Fibroblast of mammary gland (primary cell): ENCODE measurements around the gene MIEF2.

Experiments used
- DNase-seq: peaks from one replicate; pipeline ENCODE4 v3.0.0-alpha.2; 2010; ENCODE audit warnings: low read depth
- H3K4me3 ChIP-seq: 2 replicates; pipeline ENCODE4 v1.5.1; 2011; ENCODE audit warnings: low read depth, mild to moderate bottlenecking, low read length, moderate library complexity; ENCODE audit not compliant: control insufficient read depth
- CTCF ChIP-seq: conservative IDR thresholded peaks from 2 replicates; pipeline ENCODE4 v1.5.1; 2011; ENCODE audit warnings: low read depth, low read length, inconsistent platforms; ENCODE audit not compliant: control insufficient read depth, insufficient read depth

Gene MIEF2

GRCh38 chr17:18224387-18225120 lies 35.9 kb upstream of the MIEF2 start:
- TF ChIP-seq CTCF = no peak
- peak; percentile 60 for DNase-seq
- H3K4me3 ChIP-seq = peak overlapping the region; percentile 42

- peak within 1 kb of the TSS; percentile 73 for H3K4me3 ChIP-seq
- peak; percentile 92 for DNase-seq
- TF ChIP-seq CTCF = no peak
Measured at GRCh38 chr17:18225121-18225641, 35.3 kb upstream of the MIEF2 start, which contains the start of gene LLGL1. Gene LLGL1, plus strand, starts transcription at chr17:18225635. Its CDS starts 48 bp downstream, at chr17:18225683.

- no peak for DNase-seq
- H3K4me3 ChIP-seq = peak overlapping the region; percentile 73
- no peak for TF ChIP-seq CTCF
Measured at GRCh38 chr17:18225642-18226283, 34.7 kb upstream of the MIEF2 start.

GRCh38 chr17:18226284-18226945 lies 34.0 kb upstream of the MIEF2 start:
- no peak for DNase-seq
- no peak for TF ChIP-seq CTCF
- peak overlapping the region; percentile 73 for H3K4me3 ChIP-seq

GRCh38 chr17:18227635-18228034 lies 32.8 kb upstream of the MIEF2 start:
- H3K4me3 ChIP-seq = no peak overlapping the region
- DNase-seq = no peak
- no peak for TF ChIP-seq CTCF

- DNase-seq = no peak
- TF ChIP-seq CTCF = no peak
- no peak overlapping the region for H3K4me3 ChIP-seq
Measured at GRCh38 chr17:18228176-18228682, 32.2 kb upstream of the MIEF2 start.
